Neural cell (in vitro differentiated cells): ENCODE measurements around the gene NDC1. TPM values are rescaled to one million over a fixed set of nuclear protein-coding genes. Genes with fewer than 3 reads are reported as not detected.

Source experiments
- H2AFZ ChIP-seq: fragments of 200-600, 300-800 bp; sonication (generic), shearing (Covaris generic); 2 replicates; pipeline ENCODE4 v1.6.0; 2014; ENCODE audit warnings: low read depth, mild to moderate bottlenecking, antibody characterized with exemption, low read length, moderate library complexity
- H3F3A ChIP-seq: fragments of 200-600 bp; shearing (Covaris generic); 2 replicates; pipeline ENCODE4 v1.6.1; 2016; ENCODE audit warnings: mild to moderate bottlenecking, moderate library complexity, mixed read lengths, antibody characterized with exemption, low read length; ENCODE audit not compliant: insufficient read depth, poor library complexity, severe bottlenecking
- H3K27ac ChIP-seq: fragments of 200-600, 300-800 bp; sonication (generic), shearing (Covaris generic); 2 replicates; pipeline ENCODE4 v1.5.1; 2014; ENCODE audit warnings: mild to moderate bottlenecking, low read length, moderate library complexity
- H3K27me3 ChIP-seq: fragments of 300-800, 200-600 bp; sonication (generic), shearing (Covaris generic); 2 replicates; pipeline ENCODE4 v1.6.0; 2014; ENCODE audit warnings: mild to moderate bottlenecking, low read depth, low read length, moderate library complexity; ENCODE audit not compliant: insufficient read depth
- H3K36me3 ChIP-seq: fragments of 300-800, 200-600 bp; sonication (generic), shearing (Covaris generic); 2 replicates; pipeline ENCODE4 v1.5.1; 2014; ENCODE audit warnings: mild to moderate bottlenecking, antibody characterized with exemption, low read length, moderate library complexity; ENCODE audit not compliant: insufficient read depth
- H3K4me2 ChIP-seq: fragments of 300-800, 200-600 bp; sonication (generic), shearing (Covaris generic); 2 replicates; pipeline ENCODE4 v1.6.0; 2014; ENCODE audit warnings: mild to moderate bottlenecking, low read length
- H3K4me3 ChIP-seq: fragments of 300-800, 200-600 bp; sonication (generic), shearing (Covaris generic); 2 replicates; pipeline ENCODE4 v1.5.1; 2014; ENCODE audit warnings: mild to moderate bottlenecking, low read length, moderate library complexity
- H3K79me2 ChIP-seq: fragments of 200-600 bp; shearing (Covaris generic); replicated peaks from 2 replicates; pipeline ENCODE4 v1.6.0; 2014; ENCODE audit warnings: mild to moderate bottlenecking, low read length, moderate library complexity; ENCODE audit not compliant: insufficient read depth
- H3K9ac ChIP-seq: fragments of 300-800, 200-600 bp; sonication (generic), shearing (Covaris generic); 2 replicates; pipeline ENCODE4 v1.6.1; 2016; ENCODE audit warnings: mild to moderate bottlenecking, low read length, mixed read lengths
- H3K9me2 ChIP-seq: fragments of 200-600 bp; shearing (Covaris generic); 2 replicates; pipeline ENCODE4 v1.6.1; 2016; ENCODE audit warnings: mild to moderate bottlenecking, low read length, mixed read lengths; ENCODE audit not compliant: insufficient read depth
- H3K9me3 ChIP-seq: fragments of 200-600, 300-800 bp; sonication (generic), shearing (Covaris generic); 2 replicates; pipeline ENCODE4 v1.6.1; 2016; ENCODE audit warnings: mild to moderate bottlenecking, mixed run types, low read length, moderate library complexity, mixed read lengths
- H4K20me1 ChIP-seq: fragments of 200-600 bp; shearing (Covaris generic); 2 replicates; pipeline ENCODE4 v1.6.1; 2016; ENCODE audit warnings: mild to moderate bottlenecking, mixed run types; ENCODE audit not compliant: insufficient read depth
- EP300 ChIP-seq: fragments of 450-650 bp; conservative IDR thresholded peaks from 2 replicates; pipeline ENCODE4 v1.6.1; 2014; ENCODE audit warnings: antibody characterized with exemption, mild to moderate bottlenecking, moderate library complexity; ENCODE audit not compliant: poor library complexity, severe bottlenecking
- EZH2 ChIP-seq: fragments of 200-600, 300-800 bp; shearing (Covaris generic), sonication (generic); IDR thresholded peaks from 2 replicates; pipeline ENCODE4 v1.6.1; 2014; ENCODE audit warnings: antibody characterized with exemption, low read length, borderline replicate concordance, mild to moderate bottlenecking; ENCODE audit not compliant: insufficient read depth, poor library complexity, severe bottlenecking
- MXI1 ChIP-seq: fragments of 450-650 bp; conservative IDR thresholded peaks from 2 replicates; pipeline ENCODE4 v1.6.1; 2014; ENCODE audit warnings: antibody characterized with exemption, mild to moderate bottlenecking; ENCODE audit not compliant: poor library complexity, severe bottlenecking
- POLR2AphosphoS5 ChIP-seq: IDR thresholded peaks from 2 replicates; pipeline ENCODE4 v1.6.1; 2012
- RAD21 ChIP-seq: fragments of 450-650 bp; conservative IDR thresholded peaks from 2 replicates; pipeline ENCODE4 v1.6.1; 2014; ENCODE audit warnings: antibody characterized with exemption, mild to moderate bottlenecking, moderate library complexity
- REST ChIP-seq: IDR thresholded peaks from 2 replicates; pipeline ENCODE4 v1.6.1; 2012; ENCODE audit warnings: borderline replicate concordance
- SMC3 ChIP-seq: fragments of 450-650 bp; conservative IDR thresholded peaks from 2 replicates; pipeline ENCODE4 v1.6.1; 2014; ENCODE audit warnings: antibody characterized with exemption, mild to moderate bottlenecking, moderate library complexity; ENCODE audit not compliant: poor library complexity
- TAF1 ChIP-seq: IDR thresholded peaks from 2 replicates; pipeline ENCODE4 v1.6.1; 2012; ENCODE audit warnings: low read depth
- polyA plus RNA-seq: library from polyadenylated mRNA; depleted of rRNA; stranded (reverse); fragments of >200 nt; gene quantifications from 2 replicates; pipeline ENCODE4 v1.2.3, GENCODE V29; 2014
- TF ChIP-seq, protein P1 (sequence below): fragments of 450-650 bp; IDR thresholded peaks from 2 replicates; pipeline ENCODE4 v1.5.1; 2014; ENCODE audit warnings: antibody characterized with exemption, mild to moderate bottlenecking, moderate library complexity; ENCODE audit not compliant: poor library complexity, severe bottlenecking

Gene NDC1
- polyA plus RNA-seq, 1 donor from 2014 or later, result 18.0 TPM

DNA sequence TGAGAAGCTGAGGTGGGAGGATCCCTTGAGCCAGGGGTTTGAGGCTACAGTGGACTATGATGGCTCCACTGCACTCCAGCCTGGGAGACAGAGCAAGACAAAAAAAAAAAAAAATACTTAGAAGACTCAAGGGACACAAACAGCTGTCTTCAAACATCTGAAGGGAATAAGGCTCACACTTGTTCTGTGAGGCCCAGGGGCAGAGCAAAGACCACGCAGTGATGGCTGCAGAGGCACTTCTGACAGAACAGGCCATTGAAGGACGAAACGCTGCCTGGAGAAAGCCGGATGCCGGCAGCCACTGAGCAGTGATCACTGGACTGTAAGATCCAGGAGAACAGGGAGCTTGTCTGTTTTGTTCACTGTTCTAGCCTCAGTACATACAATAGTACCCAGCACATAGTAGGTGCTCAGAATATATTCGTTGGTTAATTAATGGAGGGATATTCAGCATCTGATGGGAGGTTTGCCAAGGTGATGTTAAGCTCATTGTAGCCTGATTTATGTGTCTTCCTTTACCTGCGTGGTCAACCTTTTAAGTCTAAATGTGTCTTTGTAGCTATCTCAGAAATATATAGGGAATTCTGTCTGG is 12.1 kb upstream of the NDC1 start:
- Histone ChIP-seq H3K9ac (no peak overlapping the region), H3K4me3 (no peak overlapping the region), H2AFZ (no peak overlapping the region), H3K9me3 (no peaks in the 10 kb centered on the region), H4K20me1 (no peaks in the 10 kb centered on the region), H3K4me2 (no peak overlapping the region), H3K27ac (no peak overlapping the region), H3K36me3 (peaks cover 6% of the 10 kb centered on the region), H3F3A (no peaks in the 10 kb centered on the region), H3K9me2 (no peaks in the 10 kb centered on the region), H3K79me2 (no peaks in the 10 kb centered on the region), H3K27me3 (no peaks in the 10 kb centered on the region)
- no peak for TF ChIP-seq EP300
- TF ChIP-seq POLR2AphosphoS5, result no peak
- no peak for TF ChIP-seq SMC3
- no peak for TF ChIP-seq EZH2
- TF ChIP-seq TAF1, result no peak
- no peak for TF ChIP-seq MXI1
- TF ChIP-seq RAD21, result no peak
- TF ChIP-seq REST, result no peak
- TF ChIP-seq, protein P1, sequence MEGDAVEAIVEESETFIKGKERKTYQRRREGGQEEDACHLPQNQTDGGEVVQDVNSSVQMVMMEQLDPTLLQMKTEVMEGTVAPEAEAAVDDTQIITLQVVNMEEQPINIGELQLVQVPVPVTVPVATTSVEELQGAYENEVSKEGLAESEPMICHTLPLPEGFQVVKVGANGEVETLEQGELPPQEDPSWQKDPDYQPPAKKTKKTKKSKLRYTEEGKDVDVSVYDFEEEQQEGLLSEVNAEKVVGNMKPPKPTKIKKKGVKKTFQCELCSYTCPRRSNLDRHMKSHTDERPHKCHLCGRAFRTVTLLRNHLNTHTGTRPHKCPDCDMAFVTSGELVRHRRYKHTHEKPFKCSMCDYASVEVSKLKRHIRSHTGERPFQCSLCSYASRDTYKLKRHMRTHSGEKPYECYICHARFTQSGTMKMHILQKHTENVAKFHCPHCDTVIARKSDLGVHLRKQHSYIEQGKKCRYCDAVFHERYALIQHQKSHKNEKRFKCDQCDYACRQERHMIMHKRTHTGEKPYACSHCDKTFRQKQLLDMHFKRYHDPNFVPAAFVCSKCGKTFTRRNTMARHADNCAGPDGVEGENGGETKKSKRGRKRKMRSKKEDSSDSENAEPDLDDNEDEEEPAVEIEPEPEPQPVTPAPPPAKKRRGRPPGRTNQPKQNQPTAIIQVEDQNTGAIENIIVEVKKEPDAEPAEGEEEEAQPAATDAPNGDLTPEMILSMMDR, result no peak

- no peak overlapping the region for H3K27ac ChIP-seq
- peaks cover 6% of the 10 kb centered on the region for H3K36me3 ChIP-seq
- H3K27me3 ChIP-seq, result no peaks in the 10 kb centered on the region
- H3K4me2 ChIP-seq, result no peak overlapping the region
- H3F3A ChIP-seq, result no peaks in the 10 kb centered on the region
- TF ChIP-seq MXI1, result no peak
- TF ChIP-seq EZH2, result no peak
- no peak for TF ChIP-seq EP300
- no peak for TF ChIP-seq REST
- TF ChIP-seq, protein P1, result no peak
- no peaks in the 10 kb centered on the region for H3K9me2 ChIP-seq
- no peaks in the 10 kb centered on the region for H3K9me3 ChIP-seq
- no peaks in the 10 kb centered on the region for H3K79me2 ChIP-seq
- H4K20me1 ChIP-seq, result no peaks in the 10 kb centered on the region
- H2AFZ ChIP-seq, result no peak overlapping the region
- no peak overlapping the region for H3K9ac ChIP-seq
- no peak overlapping the region for H3K4me3 ChIP-seq
These were observed 9.9 kb upstream of the NDC1 start for GRCh38 chr1:53847980-53848379.
